Tibial artery (tissue), 4 donors: ENCODE data around the gene BTRC.

Experiments used
- DNase-seq, 2 donors: peaks; one replicate each; pipeline ENCODE4 v3.0.0-alpha.2; 2019
- H3K27ac ChIP-seq, 2 donors: fragments of 200-600 bp; sonication (generic) in 1 of 2; 1 replicate in 1 of 2; 2 replicates in 1 of 2; pipeline ENCODE4 v1.5.1; 2018 to 2019; ENCODE audit warnings: mild to moderate bottlenecking in 1 of 2
- H3K27me3 ChIP-seq, 2 donors: fragments of 200-600 bp; sonication (generic) in 1 of 2; one replicate each; pipeline versions ENCODE4 v1.5.1 to v1.6.0; 2016 to 2019
- H3K36me3 ChIP-seq, 3 donors: fragments of 200-600 bp; sonication (generic) in 2 of 3; one replicate each; pipeline ENCODE4 v1.5.1; 2016 to 2019; ENCODE audit warnings: mild to moderate bottlenecking in 2 of 3
- H3K4me1 ChIP-seq, 4 donors: fragments of 200-600 bp; sonication (generic) in 2 of 4; 1 replicate in 3 of 4; 2 replicates in 1 of 4; pipeline ENCODE4 v1.5.1; 2016 to 2019
- H3K4me3 ChIP-seq, 2 donors: fragments of 200-600 bp; sonication (generic) in 1 of 2; 1 replicate in 1 of 2; 2 replicates in 1 of 2; pipeline ENCODE4 v1.5.1; 2018 to 2019; ENCODE audit warnings: mild to moderate bottlenecking in 2 of 2
- H3K9me3 ChIP-seq, 3 donors: fragments of 200-600 bp; sonication (generic) in 1 of 3; one replicate each; pipeline ENCODE4 v1.5.1; 2016 to 2019
- CTCF ChIP-seq, 2 experiments: fragments of 200-600 bp in 1 of 2; fragments of 450-650 bp in 1 of 2; IDR thresholded peaks; one replicate each; pipeline ENCODE4 v1.5.1; 2017 to 2019; ENCODE audit warnings: antibody characterized with exemption in 2 of 2, mild to moderate bottlenecking in 1 of 2, moderate library complexity in 1 of 2
- intact Hi-C: fragments of 100-400 bp; cut with DNase I; formaldehyde crosslinking; loops from one replicate; pipeline ENCODE4 v1.15.0; 2023; ENCODE audit warnings: low total_unique reads

The BTRC gene

DNA sequence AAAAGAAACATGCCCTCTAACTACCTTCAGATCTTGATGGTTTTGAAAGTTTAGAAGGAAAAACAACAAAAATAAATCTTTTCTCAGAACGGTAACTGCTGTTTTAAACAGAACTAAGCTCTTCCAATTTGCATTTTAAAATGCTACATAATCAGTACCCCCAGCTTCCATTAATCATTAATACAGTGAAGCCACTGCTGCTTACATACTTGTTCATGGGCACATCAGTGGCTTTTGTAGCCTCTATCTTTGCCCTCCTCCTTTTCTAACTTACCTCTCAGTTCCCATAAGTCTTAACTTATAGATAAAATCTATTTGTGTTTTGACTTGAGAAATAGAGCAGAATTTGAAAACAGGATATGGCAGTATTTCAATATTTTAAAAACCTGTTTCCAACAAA is 125.0 kb downstream of the BTRC start:
- H3K27me3 ChIP-seq: no peaks in the 10 kb centered on the region
- no peaks in the 10 kb centered on the region for H3K9me3 ChIP-seq
- no peak for TF ChIP-seq CTCF (IDR thresholded peaks at IDR 0.05)
- H3K4me1 ChIP-seq: no peaks in the 10 kb centered on the region
- peaks cover 0 to 10% (median 7%) of the 10 kb centered on the region in 3 donors for H3K36me3 ChIP-seq
- no peak overlapping the region for H3K27ac ChIP-seq
- intact Hi-C loops: no loop called here
- no peak for DNase-seq
- no peak overlapping the region for H3K4me3 ChIP-seq

- Histone ChIP-seq H3K4me1 (no peaks in the 10 kb centered on the region), H3K36me3 (peaks cover 0 to 10% (median 7%) of the 10 kb centered on the region in 3 donors), H3K4me3 (no peak overlapping the region), H3K27me3 (no peaks in the 10 kb centered on the region), H3K9me3 (no peaks in the 10 kb centered on the region), H3K27ac (no peak overlapping the region)
- intact Hi-C loops: no loop called here
- no peak for TF ChIP-seq CTCF (IDR thresholded peaks at IDR 0.05)
- DNase-seq: no peak
Measured at GRCh38 chr10:101481256-101481655, 127.3 kb downstream of the BTRC start.

DNA sequence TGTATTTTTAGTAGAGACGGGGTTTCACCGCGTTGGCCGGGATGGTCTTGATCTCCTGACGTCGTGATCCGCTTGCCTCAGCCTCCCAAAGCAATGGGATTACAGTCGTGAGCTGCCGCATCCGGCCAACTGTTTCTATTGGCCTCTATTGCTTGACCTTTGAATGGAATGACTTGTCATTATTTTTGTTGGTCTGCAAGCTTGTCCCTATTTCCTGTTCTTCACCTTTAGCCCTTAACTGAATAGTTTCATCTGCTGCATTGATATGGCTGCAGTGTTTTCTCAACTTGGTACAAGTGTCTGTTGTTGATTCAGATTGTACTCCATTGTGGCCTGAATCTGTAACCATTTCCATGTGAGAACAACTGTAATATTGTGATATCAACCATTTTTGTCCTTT is 128.6 kb downstream of the BTRC start:
- no peak for TF ChIP-seq CTCF (IDR thresholded peaks at IDR 0.05)
- no peaks in the 10 kb centered on the region for H3K4me1 ChIP-seq
- no peaks in the 10 kb centered on the region for H3K9me3 ChIP-seq
- intact Hi-C loops: no loop called here
- H3K27me3 ChIP-seq: no peaks in the 10 kb centered on the region
- no peak overlapping the region for H3K27ac ChIP-seq
- peaks cover 0 to 10% (median 7%) of the 10 kb centered on the region in 3 donors for H3K36me3 ChIP-seq
- no peak overlapping the region for H3K4me3 ChIP-seq
- DNase-seq: no peak

GRCh38 chr10:101484175-101484745 is 130.3 kb downstream of the BTRC start:
- Histone ChIP-seq H3K4me1 (no peaks in the 10 kb centered on the region), H3K36me3 (peaks cover 0 to 10% (median 7%) of the 10 kb centered on the region in 3 donors), H3K27ac (no peak overlapping the region), H3K9me3 (no peaks in the 10 kb centered on the region), H3K4me3 (no peak overlapping the region), H3K27me3 (no peaks in the 10 kb centered on the region)
- TF ChIP-seq CTCF (IDR thresholded peaks at IDR 0.05): no peak
- no peak for DNase-seq
- intact Hi-C loops: no loop called here

- Histone ChIP-seq H3K4me1 (no peaks in the 10 kb centered on the region), H3K9me3 (no peaks in the 10 kb centered on the region), H3K4me3 (no peak overlapping the region), H3K36me3 (peaks cover 0 to 9% (median 2%) of the 10 kb centered on the region in 3 donors), H3K27ac (no peak overlapping the region), H3K27me3 (no peaks in the 10 kb centered on the region)
- intact Hi-C loops: no loop called here
- no peak for DNase-seq
- no peak for TF ChIP-seq CTCF (IDR thresholded peaks at IDR 0.05)
Measured at GRCh38 chr10:101485207-101485606, 131.2 kb downstream of the BTRC start.
